Gastroesophageal sphincter (tissue), 3 donors: ENCODE data around the gene REEP5.

Source experiments
- POLR2A ChIP-seq, 2 donors: fragments of 450-650 bp; IDR thresholded peaks; one replicate each; pipeline ENCODE4 v1.6.1; 2017; ENCODE audit warnings: antibody characterized with exemption in 2 of 2, mild to moderate bottlenecking in 2 of 2, moderate library complexity in 1 of 2
- POLR2AphosphoS5 ChIP-seq: sonication (generic); formaldehyde crosslinking; IDR thresholded peaks from one replicate; pipeline ENCODE4 v1.6.1; 2017; ENCODE audit warnings: antibody characterized with exemption
- TF ChIP-seq, protein P1 (sequence below), 4 experiments: fragments of 200-600 bp in 2 of 4; fragments of 450-650 bp in 2 of 4; sonication (generic) in 1 of 4; IDR thresholded peaks; one replicate each; pipeline ENCODE4 v1.5.1; 2017 to 2019; ENCODE audit warnings: antibody characterized with exemption in 4 of 4, mild to moderate bottlenecking in 2 of 4, moderate library complexity in 2 of 4

DNA sequence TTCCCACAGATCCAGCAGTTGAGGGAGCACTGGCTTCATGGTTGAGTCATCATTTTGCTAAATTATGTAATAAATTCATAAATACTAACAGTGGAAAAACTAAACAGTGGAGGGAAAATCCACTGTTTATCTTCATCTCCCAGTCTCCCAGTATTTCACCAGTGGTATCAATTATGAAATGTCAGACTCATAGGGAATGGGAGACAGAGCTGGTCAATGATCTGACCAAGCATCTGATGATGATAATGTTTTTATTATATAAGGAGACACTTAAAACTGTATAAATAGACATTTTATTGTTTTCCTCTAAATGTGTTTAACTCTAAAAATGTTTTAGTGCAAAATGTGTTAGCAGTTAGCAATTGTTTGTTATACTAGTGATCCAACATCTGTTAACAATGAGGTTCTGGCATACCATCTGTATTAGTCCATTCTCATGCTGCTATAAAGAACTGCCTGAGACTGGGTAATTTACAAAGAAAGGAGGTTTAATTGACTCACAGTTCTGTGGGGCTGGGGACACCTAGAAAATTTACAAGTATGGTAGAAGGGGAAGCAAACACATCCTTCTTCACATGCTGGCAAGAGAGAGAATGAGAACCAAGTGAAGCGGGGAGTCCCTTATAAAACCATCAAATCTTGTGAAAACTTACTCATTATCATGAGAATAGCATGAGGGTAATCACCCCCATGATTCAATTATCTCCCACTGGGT lies 11.8 kb upstream of the REEP5 start:
- TF ChIP-seq, protein P1, sequence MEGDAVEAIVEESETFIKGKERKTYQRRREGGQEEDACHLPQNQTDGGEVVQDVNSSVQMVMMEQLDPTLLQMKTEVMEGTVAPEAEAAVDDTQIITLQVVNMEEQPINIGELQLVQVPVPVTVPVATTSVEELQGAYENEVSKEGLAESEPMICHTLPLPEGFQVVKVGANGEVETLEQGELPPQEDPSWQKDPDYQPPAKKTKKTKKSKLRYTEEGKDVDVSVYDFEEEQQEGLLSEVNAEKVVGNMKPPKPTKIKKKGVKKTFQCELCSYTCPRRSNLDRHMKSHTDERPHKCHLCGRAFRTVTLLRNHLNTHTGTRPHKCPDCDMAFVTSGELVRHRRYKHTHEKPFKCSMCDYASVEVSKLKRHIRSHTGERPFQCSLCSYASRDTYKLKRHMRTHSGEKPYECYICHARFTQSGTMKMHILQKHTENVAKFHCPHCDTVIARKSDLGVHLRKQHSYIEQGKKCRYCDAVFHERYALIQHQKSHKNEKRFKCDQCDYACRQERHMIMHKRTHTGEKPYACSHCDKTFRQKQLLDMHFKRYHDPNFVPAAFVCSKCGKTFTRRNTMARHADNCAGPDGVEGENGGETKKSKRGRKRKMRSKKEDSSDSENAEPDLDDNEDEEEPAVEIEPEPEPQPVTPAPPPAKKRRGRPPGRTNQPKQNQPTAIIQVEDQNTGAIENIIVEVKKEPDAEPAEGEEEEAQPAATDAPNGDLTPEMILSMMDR (IDR thresholded peaks at IDR 0.05), result no peak
- no peak for TF ChIP-seq POLR2A (IDR thresholded peaks at IDR 0.05)
- TF ChIP-seq POLR2AphosphoS5, result no peak
